HT-29 (cell line): ENCODE measurements around the gene ALG1L2. TPM values are rescaled to one million over a fixed set of nuclear protein-coding genes. Genes with fewer than 3 reads are reported as not detected.
"Not testable (repeated sequence)": the region's sequence is repeated elsewhere in the genome, so short reads cannot be mapped to it uniquely, and the experiment has no call there.

Source experiments
- DNase-seq: peaks from one replicate; pipeline ENCODE4 v3.0.0-alpha.2; 2015; ENCODE audit warnings: low spot score
- total RNA-seq: library from RNA; depleted of rRNA; stranded (reverse); fragments of >200 nt; shearing (Covaris generic); gene quantifications from 2 replicates; pipeline ENCODE4 v1.2.3, GENCODE V29; 2014

The ALG1L2 gene
- total RNA-seq, 1 experiment from 2014 or later, result not detected

DNA sequence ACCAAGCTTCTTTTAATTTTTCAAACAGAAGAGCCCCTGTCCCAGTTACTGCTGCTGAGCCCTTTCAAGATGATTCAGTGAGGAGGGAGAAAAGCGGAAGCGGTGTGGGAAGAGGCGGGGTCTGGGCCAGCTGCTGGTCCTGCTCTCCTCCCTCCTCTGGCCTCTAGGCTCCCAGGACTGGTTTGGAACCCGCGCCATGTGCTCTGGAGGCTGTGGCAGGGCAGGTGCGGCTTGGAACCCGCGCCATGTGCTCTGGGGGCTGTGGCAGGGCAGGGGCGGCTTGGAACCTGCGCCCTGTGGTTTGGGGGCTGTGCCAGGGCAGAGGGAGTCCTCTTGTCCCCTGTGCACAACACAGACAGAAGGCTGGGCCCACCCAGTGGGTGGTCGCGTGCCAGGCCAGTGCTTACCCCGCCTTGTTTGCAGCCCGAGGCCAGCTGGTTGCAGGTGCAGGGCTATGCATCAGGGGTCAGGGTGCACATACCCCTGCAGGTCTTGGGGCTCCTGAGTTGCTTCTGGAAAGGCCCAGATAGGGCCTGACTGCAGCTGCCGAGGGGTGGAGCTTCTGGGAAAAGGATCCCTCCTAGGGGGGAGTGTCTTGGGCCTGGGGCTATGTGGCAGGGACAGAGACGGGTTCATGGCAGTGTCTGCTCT, 12.2 kb downstream of the ALG1L2 start:
- DNase-seq, result peak; percentile 65

DNA sequence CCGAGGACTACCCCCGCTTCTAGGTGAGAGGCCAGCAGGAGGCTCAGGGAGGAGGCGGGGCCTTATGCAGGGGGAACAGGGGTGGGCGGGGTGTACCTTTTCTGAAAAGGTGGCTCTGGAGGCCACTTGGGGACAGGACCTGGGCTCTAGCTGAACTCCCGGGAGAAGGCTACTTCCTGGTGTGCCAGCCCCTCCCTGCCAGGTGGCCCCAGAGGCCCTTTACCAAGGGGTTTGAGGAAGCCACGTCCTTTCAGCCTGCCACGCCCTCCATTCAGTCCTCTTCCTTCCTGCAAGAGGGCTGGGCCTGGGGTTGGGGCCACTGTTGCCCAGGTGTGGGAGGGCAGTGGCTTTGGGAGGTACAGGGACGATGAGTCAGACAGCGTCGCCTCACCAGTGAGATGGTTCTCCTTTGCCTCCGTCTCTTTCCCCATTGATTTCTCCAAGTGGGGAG, 12.9 kb downstream of the ALG1L2 start:
- peak; percentile 76 for DNase-seq

DNA sequence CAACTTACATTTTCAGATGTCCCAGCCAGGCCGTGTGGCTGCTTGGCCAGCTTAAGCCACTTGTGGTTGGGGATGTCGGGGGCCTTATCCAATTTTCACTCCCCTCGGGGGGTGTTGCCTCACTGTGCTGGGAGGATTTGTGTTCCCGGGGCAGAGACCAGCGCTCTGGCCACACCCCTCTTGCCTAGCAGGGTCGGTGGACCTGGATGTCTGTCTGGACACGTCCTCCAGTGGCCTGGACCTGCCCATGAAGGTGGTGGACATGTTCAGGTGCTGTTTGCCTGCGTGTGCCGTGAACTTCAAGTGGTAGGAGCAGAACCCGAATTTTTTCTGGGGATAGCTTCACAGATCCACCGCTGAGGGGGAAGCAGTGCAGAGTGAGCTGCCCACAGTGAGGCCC, 14.2 kb downstream of the ALG1L2 start:
- not testable (repeated sequence) for DNase-seq

DNA sequence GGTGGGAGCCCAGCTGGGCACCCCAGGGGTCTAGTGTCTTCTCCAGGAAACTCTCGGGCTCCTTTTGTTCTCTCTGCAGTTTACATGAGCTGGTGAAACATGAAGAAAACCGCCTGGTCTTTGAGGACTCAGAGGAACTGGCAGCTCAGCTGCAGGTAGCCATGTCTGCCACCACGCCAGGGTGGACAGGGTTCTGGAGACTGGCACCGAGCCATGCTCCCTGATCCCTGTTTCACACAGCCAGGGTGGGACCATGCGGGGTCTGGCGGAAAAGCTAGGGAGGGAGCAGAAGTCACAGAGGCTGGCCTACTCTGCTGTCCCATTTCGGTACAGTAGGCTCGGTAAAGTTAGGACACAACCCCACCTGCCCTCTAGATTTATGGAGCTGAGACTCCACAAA, 15.5 kb downstream of the ALG1L2 start:
- DNase-seq, result not testable (repeated sequence)

DNA sequence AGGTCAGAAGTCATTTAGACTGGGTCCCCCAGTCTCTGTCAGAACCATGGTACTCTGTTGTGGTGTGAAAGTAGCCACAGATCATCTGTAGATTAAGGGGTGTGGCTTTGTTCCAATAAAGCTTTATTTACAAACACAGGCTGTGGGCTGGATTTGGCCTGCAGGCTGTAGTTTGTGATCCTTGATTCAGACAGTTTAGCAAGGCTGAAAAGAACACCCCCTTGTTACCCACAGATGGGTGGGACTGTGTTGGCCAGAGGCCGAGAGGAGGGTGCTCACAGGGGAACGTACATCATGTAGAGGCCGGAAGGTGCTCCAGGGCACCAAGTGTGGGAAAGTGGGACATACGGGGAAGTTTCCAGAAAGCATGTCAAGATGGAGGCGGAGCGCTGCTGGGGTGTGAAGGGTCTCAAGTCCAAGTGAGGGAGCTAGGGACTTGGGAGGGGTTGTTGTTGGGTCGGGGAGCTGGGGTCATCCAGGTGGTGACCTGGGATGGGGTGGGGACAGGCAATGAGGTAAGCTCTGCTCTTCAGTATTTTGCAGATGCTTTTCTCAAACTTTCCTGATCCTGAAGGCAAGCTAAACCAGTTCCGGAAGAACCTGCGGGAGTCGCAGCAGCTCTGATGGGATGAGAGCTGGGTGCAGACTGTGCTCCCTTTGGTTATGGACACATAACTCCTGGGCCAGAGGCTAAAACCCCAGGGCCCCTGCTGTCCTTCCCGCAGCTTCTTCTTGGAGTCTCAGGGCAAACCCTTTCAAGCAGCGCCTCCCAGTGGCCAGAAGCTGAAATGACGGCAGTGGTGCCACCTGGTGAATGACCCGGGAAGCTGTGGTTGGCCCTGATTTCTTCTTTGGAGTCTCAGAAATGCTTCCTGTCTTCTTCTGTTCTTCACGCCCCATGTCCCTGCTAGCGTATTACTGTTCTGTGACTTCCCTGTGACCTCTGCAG, 16.3 kb downstream of the ALG1L2 start:
- DNase-seq, result peak; percentile 36

DNA sequence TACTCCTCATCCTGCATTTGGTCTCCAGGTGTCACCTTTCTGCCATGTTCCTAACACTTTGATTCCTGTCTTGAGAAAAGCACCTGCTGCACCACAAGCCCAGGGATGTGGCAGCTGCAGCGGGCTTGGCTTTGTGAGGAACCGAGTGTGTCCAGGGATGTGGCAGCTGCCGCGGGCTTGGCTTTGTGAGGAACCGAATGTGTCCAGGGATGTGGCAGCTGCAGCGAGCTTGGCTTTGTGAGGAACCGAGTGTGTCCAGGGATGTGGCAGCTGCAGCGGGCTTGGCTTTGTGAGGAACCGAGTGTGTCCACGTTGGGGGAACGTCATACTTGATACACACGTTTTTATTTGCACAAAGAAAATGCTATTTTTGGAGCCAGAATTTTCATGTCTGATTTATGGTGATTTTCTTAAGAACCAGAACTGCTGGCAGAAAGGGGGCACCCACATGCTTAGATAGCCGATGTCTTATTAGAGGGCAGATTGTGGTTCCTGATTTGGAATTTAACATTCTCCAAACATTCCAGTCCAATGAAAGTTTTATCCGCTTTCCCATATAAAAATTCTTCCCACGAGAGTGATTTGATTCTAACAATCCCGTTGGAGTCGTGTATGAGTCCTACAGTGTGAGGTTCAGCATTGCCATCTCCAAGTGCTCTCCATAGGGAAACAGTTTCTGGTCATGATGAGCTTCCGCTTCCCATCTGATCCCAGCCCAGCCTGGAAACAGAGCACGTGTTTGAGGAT, 17.2 kb downstream of the ALG1L2 start:
- not testable (repeated sequence) for DNase-seq

DNA sequence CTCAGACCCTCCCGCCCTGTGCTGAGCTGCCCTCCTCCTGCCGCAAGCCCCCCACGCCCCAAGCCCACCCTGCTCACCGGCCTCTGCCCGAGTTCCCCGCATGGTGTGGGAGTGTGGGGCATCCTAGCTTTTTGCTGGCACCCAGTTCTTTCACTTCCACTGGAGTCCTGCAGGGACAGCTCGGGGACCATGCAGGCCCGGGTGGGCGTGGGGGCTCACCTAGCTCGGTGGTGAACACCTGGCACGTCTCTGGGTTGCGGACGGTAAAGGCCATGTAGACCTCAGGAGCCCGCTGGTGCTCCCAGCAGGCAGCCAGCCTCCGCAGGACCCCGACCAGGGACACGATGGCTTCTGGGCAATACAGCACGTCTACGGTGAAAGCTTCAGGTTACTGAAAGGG, 20.9 kb downstream of the ALG1L2 start:
- DNase-seq, result not testable (repeated sequence)

DNA sequence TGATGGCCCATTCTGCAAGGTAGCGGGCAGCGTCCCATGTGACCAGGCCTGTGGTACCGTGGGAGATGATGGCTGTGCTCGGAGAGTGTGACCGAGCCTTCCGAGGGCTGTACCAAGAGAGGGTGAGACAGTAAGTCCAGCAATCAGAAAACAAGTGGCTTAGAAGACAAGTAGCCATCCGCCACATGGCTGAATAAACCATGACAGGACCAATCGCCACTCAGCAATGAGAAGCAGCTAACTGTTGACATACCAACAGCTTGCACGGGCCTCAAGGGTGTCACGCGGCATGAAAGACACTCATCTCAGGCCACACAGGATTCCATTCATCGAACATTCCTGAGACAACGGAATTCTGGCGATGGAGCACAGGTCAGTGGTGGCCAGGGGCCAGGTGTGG, 22.6 kb downstream of the ALG1L2 start:
- not testable (repeated sequence) for DNase-seq

DNA sequence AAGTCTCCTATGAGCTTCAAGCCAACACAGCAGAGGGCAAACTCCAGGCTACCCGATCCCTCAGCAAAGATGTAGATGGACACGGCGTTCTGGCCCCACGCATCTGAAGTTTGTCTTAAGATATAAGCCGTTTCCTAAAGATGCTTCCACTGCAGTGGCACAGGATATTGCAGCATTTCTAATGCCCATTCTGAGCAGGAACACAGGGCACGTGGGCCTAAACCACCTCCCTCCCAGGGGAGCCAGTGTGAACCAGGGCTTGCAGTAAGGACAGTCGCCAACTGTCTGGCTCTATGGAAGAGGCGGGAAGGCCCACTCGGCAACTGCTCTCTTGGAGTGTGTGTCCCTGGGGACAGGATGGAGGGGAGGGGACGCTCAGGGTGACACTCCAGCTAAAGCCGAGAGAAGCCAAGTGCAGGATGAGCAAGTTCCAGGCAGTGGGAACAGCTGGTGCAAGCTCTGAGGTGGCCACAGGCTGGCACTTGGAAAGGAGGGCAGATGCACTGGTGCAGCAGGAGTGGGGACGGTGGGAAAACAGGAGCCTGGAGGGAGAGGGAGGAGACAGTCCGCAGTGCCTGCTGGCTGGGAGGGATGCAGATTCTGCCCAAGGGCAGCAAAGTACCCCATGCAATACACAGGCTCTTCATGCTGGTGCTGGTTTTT, 25.8 kb downstream of the ALG1L2 start:
- not testable (repeated sequence) for DNase-seq

DNA sequence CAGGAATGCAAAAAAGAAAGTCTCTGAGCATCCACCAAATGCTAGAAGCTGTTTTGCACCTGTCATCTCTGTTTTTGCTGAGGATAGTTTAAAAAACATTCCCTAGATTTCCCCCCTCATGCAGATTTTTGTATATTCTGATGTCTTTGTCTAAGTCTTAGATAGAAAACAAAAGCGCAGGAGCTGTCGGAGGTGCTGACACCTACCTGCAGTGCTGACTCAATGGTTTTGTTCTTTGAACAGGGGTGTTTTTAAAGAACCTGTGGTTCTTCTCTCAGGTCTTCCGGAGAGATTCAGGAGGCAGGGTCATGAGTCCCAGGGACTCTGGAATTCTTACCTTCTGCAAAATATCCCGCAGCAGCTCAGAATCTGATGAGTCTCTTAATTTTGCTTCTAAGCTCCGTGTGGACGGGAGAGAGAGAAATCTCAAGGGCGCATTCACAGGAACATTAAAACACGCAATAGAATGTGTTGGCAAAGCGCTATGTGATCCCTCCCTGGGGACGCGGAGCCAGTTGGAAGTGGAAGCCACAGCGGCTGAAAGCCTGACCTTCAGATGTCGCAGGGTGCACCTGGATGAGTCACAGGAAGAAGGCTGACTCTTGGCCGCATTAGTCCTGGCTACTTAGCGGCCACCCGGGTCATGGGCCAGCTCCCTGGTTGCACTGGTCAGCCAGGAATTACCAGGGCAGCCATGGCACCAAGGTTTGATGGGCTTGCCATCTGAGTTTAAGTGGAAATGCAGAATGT, 27.4 kb downstream of the ALG1L2 start:
- DNase-seq, result not testable (repeated sequence)

DNA sequence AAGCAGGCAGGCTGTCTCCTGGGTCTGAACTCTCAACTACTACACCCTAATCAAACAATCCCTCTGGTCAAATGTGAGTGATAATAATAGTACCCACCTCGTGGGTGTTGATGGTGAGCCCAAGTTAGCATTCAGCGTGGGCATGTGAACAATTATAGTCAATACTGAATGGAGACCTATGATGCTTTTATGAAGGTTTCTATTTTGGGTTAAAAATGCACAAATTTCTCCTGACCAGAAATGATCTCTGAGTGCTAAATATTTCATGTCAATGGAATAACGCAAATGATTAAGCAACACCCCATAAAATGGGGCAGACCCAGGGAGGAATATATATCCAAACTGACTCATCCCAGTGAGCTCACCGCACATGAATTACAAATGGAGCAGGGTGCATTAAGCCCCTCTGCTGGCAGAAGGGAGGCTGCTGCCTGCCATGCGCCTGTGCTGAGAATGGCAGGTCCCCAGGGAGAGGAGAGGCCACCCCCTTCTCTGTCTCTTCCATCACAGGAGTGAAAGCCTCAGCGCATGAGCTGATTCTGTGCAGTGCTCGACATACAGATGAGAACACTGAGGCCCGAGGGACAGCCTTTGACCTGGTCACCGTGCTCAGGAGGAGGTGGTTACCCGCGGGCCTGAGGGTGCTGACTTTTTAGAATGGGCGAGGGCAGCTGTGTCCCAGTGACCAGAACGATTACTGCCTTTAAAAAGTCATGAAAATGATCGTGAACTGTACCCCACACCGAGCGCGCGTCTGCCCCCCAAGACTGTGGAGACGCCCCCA, 28.9 kb downstream of the ALG1L2 start:
- DNase-seq, result peak; percentile 25

DNA sequence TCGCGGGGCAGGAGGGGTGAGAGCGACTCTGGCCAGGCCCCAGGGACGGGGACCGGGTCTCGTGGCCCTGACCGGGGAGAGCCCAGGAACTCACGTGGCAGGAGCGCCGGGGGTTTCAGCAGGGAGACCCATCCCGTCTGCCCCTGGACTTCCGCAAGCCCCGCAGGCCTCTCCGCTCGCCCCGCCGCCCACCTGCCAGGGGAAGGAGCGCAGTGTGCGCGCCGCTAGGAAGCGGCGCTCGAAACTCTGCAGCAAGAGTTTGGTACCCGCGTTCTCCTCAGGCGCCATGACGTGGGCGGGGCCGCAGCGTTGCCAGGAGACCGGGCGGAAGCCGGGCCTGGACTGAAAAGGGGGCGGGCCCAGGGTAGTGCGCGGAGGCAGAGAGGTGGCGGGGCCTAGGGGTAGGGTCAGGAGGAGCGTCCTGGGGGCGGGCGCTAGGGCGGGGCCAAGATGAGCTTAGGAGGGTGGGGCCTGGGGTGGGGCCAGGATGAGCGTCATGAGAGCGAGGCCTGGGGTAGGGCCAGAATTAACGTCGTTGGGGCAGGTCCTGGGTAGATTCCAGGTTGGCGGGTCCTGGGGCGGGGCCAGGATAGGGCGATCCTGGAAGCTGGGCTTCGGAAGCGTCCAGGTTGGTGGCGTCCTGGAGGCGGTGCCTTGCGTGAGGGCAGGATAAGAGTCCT, 29.7 kb downstream of the ALG1L2 start:
- peak; percentile 99 for DNase-seq

DNA sequence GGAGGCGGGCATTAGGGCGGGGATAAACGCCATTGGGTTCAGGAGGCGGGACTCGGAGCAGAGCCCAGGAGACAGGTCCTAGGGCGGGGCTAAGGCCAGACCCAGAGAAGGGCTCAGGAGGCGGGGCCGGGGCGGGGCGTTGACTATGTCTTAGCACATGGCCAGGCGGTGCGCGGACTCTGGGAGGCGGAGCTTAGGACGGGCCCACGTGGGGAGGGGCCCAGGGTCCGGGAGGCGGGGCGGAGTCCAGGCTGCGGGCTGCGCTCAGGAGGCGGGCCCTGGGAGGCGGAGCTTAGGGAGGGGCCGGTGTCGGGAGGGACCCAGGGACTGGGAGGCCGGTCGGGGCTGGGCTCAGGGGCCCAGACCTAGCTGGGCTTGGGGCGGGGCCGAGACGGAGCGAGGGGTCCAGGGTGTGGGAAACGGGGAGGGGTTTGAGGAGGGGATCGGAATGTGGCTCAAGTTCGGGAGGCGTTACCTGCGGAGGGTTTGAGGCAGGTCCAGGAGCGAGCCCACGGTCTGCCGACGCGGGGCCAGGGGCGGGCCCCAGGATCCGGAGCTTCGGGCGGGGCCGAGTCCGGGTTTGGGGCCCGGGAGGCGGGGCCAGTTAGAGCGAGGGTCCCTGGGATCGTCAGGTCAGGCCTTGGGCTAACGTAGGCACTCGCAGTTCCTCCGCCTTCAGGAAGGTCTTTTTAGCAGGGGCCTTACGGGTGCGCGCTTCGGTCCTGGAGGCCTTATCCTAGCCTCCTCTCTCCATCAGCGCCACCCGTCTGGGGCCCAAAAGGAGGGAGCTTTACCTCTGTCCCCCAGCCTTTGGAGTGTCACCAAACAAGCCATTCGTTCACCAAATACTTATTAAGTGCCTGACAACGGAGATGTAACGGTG, 30.5 kb downstream of the ALG1L2 start:
- DNase-seq, result peak; percentile 94

DNA sequence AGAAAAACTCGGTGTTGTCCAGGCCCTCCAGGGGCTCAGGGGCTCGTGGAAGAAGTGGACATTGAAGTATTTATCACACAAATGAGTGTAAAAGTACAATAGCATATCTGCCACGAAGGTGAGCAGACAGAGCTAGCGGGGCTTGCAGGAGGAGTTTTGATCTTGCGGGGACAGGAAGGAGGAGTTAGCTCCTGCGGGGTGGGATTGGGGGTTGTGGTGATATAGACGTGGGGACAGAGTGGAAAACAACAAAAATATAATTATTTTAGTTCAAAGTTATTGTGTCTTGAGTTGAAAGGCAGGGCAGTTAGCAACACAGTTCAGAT, 31.1 kb downstream of the ALG1L2 start:
- DNase-seq, result not testable (repeated sequence)

DNA sequence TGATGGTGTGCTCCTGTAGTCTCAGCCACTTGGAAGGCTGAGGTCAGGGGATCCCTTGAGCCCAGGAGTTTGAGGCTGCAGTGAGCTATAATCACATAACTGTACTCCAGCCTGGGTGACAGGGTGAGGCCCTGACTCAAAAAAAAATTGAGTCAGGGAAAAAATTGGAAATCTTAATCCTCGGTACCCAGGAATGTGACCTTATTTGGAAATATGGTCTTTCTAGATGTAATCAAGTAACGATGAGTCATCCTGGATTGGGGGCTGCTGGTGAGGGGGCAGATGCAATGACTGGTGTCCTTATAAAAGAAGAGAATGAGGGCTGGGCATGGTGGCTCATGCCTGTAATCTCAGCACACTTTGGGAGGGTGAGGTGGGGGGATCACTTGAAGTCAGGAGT, 33.8 kb downstream of the ALG1L2 start:
- not testable (repeated sequence) for DNase-seq

DNA sequence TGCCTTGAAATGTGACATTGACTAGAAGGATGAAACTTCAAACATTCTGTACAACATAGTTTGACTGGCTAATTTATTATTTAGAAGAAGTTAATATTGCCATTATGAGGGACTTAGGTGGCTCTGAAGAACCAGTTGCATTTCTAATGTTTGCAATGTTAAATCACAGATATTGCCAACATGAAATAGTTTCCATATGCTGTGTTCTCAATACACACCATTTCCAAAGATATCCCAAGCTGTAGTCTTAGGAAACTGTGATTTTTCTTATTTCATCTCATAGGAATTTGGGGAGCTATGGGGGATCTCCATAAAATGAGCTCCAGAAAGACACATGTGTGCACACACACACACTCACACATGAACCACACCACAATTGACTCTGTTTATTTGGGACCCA, 36.3 kb downstream of the ALG1L2 start:
- DNase-seq, result no peak

DNA sequence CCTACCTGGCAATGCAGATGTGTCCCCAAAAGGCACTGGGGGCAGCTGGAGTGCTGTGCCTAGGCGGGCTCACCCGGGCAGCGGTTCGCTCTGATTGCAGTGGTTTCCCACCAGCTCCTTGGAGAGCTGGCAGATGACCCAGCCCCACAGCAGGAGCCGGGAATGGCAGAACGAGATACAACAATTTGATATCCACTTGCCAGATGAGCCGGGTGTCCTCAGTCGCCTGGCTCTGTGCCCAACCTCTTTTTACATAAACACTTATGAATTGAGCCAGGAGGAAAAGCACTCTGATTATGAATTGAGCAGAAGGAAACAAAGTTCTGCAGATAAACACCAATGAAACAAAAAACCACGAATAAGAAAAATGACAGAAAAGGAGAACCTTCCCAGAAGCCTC, 38.2 kb downstream of the ALG1L2 start:
- DNase-seq, result not testable (repeated sequence)

DNA sequence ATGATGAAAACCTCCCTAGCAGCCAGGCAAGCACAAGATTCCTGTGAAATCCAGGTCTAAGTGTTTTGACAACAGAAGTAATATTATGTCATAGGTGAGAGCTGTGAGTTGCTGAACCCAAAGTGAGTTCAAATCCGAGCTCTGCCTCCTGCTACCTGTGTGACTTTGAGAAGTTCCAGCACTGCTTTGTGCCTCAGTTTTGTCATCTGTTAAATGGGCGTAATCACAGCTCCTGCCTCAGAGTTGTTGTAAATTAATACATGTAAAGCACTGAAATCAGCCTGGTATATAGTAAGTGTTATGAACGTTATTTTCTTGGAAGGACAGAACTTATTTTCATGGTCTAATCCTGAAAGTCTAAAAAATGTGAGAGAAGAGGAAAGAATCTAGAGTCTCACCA, 38.7 kb downstream of the ALG1L2 start:
- DNase-seq, result not testable (repeated sequence)
